ENCODE data around the gene SLC18B1.

The SLC18B1 gene

DNA sequence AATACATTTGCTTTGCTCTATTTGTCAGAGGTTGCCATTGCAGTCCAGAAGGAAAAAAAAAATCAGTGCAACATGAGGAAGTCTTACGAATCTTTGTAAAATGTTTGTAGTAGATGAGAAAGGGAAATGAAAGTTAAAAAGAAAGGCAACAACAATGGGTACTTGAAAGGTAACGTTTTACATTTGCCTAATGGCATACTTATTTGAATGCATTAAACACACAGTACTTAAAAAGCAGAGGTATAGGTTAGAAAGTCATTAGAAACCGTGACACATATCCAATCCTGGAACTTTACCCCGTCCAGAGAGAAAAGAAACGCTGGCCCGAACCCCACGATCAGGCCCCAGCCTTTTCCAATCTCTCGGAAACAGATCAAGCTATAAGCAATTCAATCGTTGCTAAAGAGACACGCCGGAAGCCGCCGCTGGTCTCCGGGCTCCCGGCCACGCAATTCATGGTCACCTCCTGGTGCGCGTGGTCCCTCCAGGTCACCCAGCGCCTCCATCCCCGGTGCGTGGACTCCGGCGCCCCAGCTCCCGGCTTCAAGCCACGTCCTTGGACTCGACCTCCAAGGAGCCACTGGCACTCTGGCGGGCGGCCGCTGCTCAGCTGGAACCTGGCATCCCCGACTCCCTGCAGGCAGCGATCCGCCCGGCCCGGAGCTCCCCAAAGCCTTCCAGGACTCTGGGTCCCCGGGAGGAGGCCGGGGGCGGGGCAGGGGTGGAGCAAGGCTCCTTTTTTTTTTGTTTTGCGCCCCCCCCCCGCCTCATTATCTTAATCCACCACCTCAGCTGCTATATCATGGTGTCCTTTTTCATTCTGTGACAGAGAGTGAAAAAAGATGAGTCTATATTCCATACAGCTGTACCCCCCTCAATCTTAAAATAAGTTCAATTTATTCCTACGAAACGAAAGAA, at the start of gene SLC18B1:
Gene SLC18B1 (minus strand): TSS at position 687 of the 918 bp plus-strand sequence. CDS start 181 bp downstream, at position 506.
- peak; percentile 77 for DNase-seq (ENCODE audit: low spot score)

DNA sequence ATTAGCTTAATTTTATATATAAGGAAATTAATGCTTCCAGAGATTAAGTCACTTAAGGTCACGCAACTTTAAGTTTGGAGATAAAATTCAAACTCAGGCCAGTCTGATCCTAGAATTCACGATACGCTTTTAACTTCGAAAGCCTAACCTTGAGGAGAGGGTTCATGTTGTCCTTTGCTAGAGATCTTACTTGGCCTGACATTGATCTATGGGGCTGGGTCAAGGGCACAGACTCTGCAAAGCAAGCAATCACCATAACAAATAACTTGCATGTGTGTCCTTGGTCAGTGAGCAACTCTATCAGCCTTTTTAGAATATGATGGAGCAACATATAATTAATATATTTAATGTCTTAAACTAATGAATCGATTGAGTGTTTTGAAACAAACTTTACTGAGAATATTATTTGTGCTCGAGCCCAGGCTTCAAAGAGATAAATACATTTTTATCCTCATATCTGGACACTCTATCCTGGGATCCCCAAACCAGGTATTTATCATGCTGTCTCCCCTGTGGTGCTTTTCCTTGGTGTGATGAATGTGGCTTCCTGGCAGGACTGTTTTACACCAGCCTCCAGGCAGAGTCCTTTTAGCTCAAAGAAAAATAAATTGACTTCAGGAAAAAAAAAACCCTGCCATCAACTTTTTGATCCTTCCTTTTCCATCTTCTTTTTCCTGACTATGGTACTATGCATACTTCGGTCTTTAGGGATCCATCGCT, 45.0 kb upstream of the SLC18B1 start:
- DNase-seq (ENCODE audit: low spot score) = no peak

DNA sequence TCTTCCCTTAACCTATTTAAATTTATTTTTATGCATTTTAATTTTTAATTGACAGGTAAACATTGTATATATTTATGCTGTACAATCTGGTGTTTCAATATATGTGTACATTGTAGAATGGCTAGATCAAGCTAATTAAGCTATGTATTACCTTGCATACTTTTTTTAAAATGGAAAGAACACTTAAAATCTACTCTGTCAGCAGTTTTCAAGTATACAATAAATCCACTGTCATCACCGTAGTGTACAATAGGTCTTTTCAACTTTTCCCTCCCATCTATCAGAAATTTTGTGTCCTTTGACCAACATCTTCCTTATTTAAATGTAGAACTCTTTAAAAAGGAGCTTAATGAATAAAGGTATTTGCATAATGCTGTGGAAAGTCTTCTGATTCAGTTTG, 43.5 kb upstream of the SLC18B1 start:
- no peak for DNase-seq (ENCODE audit: low spot score)

DNA sequence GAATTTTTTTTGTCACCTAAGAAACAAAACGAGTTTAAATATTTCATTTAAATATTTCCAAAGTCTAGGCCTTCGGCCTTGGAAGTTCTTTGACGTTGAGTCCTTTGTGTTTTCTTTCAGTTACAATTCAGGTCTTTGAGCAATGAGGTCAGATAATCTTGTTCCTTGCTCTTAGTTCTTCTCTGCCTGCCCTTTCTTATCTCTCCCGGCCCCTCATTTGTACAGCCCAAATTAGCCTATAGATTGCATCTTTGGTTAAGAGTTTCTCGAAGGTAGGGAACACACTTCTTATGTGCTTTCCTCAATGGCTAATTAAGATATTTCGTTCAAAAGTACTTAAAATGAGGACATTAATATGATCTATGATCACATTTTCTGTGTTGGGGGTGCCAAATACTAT, 34.5 kb upstream of the SLC18B1 start:
- no peak for DNase-seq (ENCODE audit: low spot score)

DNA sequence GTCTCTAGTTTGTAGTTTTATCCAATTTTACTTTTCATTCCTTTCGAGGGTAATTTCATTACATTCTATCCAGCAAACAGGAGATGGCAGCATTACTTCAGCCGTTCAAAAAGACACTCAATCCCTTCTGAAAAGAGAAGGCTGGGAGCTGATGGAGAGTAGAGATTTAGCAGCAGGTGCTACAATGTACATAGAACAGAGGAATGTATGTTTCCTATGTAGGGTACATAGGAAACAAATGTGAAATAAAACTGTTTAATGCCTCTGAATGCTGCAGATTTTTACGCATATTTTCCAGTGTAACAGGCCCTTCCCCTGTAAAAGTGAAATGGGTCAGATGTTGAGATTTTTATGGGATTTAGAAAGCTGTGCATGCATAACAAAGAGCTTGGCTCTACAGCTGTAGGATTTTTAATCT, 31.9 kb upstream of the SLC18B1 start:
- no peak for DNase-seq (ENCODE audit: low spot score)

DNA sequence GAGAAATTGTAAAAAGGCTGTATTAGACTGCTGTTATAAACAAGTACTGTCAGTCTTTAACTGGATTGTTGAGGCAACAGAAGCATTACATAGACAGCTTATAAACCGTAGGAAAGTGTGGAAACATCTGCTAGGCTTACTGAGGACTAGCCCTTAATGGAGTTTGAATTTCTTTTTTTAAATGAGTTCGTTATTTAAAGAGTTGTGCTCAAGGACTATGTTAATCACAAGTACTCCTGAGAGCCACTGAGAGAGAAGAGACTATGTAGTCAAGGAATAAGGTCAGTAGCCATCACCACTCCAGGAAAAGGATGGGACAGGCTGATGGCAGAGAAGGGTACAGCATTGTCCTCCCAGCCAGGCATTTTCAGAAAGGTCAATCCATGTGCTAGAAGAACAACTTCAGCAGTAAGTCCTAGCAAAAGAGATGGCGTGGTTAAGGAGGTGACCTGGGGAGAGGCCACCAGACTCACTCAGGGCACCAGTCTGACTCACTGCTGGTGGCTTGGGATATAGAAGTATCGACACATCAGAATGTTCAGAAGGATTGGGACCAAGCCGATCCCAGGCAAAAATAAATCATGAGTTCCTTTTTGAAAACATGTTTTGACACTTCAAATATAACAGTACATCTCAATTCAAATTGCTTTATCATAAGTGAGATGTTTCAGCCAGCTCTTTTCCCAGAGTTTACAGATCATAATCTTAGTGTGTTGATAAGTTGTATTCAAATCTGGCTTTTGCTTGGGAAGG, 22.4 kb upstream of the SLC18B1 start:
- peak; percentile 49 for DNase-seq (ENCODE audit: low spot score)

DNA sequence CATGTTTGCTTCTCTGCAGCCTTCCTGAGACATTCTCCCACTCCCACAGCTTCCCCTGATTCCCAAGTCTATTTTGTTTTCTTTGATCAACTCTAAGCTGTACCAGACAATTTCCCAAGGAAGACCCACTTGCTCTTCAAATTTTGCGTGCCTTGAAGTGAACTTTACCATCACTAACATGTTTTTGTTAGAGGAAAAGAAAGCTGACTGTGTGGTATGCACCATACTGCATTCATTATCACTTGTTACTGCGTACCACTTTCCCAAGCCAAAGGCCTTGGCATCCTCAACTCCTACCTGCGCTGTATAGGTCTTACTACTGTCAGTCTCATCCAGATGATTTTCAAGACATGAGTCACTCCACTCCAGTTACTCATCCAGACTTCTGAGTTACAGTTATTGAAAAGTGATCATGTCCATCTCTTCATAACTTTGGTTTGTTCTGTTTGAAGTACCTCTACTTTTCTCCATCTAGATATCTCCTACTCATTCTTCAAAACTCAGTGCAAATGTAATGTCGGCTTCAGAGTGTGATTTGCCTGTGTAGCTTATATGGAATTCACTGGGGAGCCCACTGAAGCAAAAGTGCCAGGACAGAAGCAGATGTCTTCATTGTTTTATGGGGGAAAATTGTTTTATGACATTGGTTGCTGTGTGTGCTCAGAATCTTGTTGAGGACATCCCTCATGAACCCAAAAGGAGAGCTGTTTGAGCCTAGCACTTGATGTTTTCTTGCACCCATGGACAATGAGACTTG, 21.1 kb upstream of the SLC18B1 start:
- no peak for DNase-seq (ENCODE audit: low spot score)

DNA sequence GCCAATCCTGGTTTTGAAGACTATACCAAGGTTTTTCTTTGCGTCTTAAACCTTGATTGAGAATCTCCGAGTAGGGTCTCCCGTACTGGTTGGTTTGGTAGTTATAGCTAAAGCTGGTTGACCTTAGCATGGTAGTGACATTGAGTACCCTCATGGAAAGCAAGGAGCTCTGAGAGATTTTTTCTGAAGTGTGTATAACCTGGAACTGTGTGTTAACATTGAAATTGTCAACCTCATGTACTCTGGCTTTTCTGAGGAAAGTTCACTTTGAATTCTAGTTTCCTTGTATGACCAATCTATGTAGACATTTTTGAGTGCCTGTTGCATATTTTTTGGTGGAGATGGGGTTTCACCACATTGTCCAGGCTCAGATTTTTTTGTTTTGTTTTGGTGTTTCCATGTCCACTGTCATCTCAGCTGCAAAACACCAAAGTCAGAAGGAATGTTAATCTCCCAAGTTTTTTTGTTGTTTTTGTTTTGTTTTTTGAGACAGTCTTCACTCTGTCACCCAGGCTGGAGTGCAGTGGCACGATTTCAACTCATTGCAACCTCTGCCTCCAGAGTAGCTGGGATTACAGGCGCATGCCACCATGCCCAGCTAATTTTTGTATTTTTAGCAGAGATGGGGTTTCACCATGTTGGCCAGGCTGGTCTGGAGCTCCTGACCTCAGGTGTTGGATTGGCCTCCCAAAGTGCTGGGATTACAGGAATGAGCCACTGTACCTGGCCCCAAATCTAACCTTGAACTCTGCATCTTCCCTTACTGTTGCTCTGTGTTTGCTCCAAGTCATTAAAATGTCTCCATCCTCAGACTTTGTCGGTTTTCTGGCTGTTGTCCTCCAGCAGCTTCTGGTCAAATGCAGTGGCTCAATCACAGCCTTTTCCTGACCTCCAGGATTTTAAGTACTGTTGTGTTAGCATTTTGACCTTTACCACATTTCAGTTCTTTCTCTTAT, 20.2 kb upstream of the SLC18B1 start:
- DNase-seq (ENCODE audit: low spot score) = no peak

DNA sequence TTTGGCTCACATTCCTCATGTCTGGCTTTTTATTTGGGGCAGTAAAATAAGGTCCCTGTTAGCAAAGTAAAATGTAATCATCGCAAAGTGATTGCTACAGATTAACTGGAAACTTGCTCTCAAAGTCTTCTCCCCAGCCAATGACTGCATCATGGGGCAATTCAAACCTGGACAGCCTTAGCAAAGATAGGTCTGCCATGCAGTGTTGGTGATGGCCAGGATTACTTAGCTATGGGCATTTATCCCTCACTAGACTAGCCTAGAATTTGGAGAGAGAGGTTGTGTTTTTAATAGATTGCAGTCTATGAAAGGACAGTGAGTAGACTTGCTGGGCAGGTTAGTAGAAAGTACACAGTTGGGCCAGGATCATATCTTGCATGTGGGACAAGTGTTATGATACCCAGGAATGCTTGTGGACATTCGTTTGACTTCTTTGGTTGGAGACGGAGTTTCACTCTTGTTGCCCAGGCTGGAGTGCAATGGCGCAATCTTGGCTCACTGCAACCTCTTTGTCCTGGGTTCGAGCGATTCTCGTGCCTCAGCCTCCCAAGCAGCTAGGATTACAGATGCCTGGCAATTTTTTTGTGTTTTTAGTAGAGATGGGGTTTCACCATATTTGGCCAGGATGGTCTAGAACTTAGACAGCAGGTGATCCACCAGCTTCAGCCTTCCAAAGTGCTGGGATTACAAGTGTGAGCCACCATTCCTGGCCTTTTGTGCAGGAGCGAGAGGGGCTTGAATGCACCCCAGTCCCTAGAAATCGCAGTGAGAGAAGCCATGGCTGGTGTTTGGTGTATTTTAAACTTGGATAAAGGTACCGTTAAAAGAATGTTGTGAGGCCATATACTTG, 19.3 kb upstream of the SLC18B1 start:
- DNase-seq (ENCODE audit: low spot score) = no peak

DNA sequence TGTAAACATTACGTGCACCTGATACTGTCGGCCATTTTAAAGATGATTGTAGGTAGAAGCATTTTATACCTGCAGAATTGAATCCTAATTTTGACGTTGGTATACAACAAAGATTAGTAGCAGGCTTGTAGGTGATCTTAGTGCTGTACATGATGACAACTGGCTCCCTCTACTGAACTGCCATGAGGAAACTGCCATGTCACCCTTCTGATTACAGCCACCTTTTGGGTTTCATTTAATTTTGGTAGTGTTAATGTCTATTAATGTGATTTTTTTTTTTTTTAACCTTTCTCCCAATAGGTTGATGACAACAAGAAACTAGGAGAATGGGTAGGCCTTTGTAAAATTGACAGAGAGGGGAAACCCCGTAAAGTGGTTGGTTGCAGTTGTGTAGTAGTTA, 18.2 kb upstream of the SLC18B1 start:
- peak; percentile 70 for DNase-seq (ENCODE audit: low spot score)

DNA sequence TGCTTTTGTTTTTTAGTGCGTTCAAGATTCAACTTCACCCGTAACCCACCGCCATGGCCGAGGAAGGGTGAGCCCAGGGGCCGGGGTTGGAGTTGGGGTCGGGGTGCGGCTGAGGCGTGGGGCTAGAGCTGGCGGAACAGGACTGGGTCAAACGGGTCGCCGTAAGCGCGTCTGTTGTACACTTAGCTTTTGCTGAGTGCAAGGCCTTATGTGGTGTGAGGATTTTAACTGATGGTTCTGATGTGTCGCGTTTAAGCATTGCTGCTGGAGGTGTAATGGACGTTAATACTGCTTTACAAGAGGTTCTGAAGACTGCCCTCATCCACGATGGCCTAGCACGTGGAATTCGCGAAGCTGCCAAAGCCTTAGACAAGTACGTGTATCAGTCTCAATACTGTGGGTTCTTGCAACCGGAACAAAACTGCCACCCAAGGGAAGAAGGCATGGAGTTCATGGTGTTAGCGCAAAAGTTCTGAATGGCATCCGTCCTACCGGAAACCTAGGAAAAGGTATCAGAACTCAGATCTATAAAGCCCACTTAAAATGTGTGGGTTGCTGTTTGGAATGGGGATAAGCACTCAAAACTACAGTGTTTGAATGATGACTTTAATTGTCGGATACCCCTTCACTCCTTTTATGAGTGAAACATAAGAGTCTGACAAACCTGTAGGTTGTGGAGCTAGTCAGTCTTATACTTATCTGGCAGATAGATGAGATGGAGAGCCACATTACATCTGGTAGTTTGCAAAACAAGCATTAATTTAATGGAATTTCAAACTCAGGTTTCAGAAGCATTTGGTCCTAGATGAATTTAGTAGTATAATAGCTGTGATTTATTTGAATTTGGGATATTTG, 16.5 kb upstream of the SLC18B1 start:
- DNase-seq (ENCODE audit: low spot score) = peak; percentile 66

DNA sequence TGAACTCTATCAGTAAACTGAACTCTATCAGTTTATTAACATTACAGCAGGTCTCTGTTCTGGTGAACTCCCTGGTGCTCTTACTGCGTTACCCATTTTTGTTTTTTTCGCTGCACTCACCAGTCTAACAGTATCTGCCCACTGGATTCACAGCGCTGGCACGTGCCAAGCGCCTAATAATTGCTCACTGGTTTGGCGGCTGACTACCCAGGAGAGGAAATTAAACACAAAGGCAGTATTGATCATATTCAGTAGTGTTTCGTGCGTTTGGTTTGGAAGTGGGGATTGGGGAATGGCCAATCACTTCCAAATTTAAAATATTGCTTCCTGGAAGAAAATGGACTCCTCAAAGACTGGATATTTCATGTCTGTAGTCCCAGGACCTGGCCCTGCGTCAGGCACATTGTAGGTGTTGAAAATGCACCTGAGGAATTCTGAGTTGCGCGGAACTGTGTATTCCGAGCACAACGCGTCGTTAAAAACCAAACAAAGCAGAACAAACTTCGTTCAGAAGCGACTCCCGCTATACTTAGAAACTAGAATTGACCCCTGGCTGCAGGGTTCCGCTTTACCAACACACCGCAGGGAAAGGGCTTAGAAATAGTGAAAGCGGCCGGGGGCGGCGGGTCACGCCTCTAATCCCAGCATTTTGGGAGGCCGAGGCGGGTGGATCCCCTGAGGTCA, 14.9 kb upstream of the SLC18B1 start:
- DNase-seq (ENCODE audit: low spot score) = peak; percentile 78

DNA sequence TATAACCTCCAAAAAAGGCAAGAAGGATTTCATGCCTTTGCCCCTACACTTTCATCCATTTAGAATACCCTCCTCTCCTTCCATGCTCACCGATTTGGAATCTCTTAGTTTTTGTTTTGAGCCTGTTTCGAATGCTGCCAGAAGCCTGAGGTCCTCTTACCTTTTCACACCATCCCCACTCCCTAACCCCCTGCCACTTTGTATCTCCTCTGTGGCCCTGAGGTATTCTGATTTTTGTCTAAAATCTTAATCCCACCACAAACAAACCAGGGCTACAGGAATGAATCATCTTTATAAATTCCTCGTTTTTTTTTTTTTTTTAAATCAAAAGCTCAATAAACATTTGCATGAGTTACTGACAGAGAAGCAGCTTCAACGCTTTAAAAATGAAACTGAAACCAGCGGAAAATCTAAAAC, 14.3 kb upstream of the SLC18B1 start:
- DNase-seq (ENCODE audit: low spot score) = no peak

DNA sequence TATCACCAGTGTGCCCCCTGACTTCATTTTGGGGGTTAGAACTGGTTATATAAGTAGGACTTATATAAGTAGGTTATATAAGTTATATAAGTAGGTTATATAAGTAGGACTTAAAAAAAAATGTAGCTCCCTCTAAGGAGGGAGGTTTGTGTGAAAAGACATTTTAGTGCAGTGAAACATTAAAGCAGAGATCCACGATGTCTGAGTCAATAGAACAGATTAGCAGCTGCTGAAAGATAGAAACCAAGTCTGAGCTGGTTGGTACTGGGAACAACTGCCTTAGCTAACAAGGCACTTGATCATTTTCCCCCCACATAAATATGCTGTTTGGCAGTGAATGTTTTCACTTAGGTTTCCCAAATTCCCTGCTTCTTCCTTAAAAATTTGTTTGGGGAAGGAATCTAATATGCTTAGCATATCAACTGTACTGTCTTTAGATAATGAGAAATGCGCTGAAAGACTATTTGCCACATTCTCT, 13.9 kb upstream of the SLC18B1 start:
- DNase-seq (ENCODE audit: low spot score) = peak; percentile 65

DNA sequence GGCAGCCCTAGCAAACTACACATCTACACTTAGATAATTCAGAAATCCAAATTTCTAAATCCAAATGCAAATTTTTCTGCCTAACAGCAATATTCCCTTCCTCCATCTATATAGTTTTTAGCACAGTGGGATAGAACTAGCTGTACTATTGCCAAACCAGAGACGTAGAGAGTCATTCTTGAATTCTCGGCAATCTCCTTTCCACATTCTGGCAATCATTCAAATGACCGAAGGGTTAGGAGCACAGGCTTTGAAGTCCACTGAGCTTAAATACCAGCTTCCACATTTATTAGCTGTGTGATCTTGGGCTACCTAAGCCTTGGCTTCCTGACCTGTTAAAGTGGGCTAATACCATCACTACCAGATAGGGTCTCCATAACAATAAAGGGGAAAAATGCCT, 12.8 kb upstream of the SLC18B1 start:
- no peak for DNase-seq (ENCODE audit: low spot score)

DNA sequence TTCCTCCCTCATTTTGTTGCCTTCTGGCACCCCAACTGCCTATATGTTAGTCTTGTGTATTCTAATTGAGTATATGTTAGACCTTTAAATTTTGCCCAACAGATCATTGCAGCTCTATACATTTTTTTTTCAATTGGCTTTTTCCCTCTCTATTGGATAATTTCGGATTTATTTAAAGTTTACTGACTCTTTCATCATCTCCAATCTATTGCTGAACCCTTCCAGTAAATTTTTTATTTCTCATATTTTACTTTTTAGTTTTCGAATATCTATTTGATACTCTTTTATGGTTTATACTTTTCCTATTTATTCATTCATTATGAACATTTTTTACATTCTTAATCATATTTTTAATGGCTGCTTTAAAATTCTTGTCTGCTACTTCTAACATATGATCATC, 7.1 kb upstream of the SLC18B1 start:
- no peak for DNase-seq (ENCODE audit: low spot score)

DNA sequence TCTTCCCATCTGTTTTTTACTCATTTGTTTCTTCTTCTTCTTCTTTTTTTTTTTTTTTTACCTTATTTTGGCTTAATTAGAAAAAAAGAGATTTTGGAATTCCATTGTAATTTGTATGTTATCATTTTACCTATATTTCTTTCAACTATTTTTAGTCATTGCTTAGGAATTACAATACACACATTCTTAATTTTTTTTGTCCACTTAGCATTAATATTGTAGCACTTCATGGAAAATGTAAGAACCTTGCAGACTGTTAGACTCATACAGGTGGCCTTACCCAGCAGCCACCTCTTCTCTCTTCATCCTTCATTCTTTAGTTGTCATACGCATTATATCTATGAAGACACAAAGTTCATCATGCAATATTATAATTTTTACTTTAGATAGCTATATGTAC, 5.8 kb upstream of the SLC18B1 start:
- DNase-seq (ENCODE audit: low spot score) = no peak

DNA sequence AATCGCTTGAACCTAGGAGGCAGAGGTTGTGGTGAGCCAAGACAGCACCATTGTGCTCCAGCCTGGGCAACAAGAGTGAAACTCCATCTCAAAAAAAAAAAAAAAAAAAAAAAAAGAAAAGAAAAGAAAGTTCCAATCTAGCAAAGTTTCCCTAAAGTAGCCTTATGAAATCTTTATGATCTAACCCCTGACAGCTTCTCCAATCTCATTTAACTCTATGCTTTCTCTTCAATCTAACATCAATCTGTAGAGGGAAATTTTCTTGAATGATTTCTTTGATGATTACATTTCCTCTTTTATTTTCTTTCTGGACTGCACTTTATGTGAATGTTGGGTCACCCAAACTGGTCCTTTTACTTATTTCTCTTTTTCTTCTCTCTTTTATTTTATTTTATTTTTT, 2.2 kb upstream of the SLC18B1 start:
- no peak for DNase-seq (ENCODE audit: low spot score)

Data from hematopoietic multipotent progenitor cell treated with erythropoietin and hydrocortisone succinate and interleukin-3 and kit ligand, for 17 days (in vitro differentiated cells).